GM21619 (cell line): Measurements from ENCODE around the gene PDZD4.
"Not testable (repeated sequence)": the region's sequence is repeated elsewhere in the genome, so short reads cannot be mapped to it uniquely, and the experiment has no call there.

ENCODE experiments used
- ATAC-seq: cut with Tn5 transposase; IDR thresholded peaks from one replicate; pipeline ENCODE4 v1.9.1; 2021; ENCODE audit not compliant: unreplicated experiment

Gene PDZD4

DNA sequence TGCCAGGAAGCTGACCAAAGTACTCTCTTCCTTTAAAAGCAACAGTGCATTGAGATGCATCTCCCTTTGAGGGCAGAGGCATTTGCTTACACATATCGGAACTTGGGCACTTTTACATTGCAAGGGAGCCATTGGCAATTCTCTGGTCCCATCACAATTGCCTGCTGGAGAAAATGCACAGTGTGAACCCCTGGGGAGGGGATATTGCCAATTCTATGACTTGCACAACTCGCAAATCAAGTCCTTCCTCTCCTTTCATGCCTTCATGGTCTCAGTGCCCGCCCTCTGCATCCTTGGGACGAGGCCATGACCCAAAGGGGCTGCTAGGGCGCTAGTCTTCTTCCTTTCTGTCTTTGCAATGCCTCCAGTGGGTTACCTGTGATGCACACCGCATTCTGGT, 14.9 kb upstream of the PDZD4 start:
- ATAC-seq: no peak

DNA sequence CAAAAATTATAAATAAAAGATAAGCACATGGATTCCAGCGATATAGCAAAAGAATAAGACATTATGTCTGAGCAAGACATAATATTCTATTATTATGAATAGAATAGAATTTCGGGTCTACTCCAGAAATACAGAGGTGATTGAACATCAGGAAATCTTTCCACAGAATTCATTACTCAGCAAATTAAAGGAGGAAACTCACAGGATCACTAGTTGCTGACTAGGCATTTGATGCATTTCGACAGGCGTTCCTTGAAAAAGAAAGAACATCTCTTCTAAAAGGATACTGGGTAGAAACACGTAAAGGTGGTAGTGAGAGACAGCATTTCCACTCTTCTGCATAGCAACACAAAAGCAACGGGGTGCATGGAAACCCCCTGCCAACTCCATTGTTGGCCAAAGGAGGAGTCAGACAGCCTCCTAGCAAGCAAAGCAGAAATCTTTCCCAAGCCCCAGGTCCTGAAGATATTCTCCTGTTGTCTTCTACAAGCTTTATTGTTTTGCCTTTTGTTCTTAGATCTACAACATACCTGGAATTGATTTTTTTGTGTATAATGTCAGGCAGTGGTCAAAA, 14.3 kb upstream of the PDZD4 start:
- ATAC-seq: no peak

GRCh38 chrX:153836921-153837320, 6.6 kb upstream of the PDZD4 start:
- no peak for ATAC-seq

- no peak for ATAC-seq
Observed at GRCh38 chrX:153832728-153833127, 2.4 kb upstream of the PDZD4 start.

GRCh38 chrX:153831429-153832150, 1.2 kb upstream of the PDZD4 start:
- no peak for ATAC-seq

DNA sequence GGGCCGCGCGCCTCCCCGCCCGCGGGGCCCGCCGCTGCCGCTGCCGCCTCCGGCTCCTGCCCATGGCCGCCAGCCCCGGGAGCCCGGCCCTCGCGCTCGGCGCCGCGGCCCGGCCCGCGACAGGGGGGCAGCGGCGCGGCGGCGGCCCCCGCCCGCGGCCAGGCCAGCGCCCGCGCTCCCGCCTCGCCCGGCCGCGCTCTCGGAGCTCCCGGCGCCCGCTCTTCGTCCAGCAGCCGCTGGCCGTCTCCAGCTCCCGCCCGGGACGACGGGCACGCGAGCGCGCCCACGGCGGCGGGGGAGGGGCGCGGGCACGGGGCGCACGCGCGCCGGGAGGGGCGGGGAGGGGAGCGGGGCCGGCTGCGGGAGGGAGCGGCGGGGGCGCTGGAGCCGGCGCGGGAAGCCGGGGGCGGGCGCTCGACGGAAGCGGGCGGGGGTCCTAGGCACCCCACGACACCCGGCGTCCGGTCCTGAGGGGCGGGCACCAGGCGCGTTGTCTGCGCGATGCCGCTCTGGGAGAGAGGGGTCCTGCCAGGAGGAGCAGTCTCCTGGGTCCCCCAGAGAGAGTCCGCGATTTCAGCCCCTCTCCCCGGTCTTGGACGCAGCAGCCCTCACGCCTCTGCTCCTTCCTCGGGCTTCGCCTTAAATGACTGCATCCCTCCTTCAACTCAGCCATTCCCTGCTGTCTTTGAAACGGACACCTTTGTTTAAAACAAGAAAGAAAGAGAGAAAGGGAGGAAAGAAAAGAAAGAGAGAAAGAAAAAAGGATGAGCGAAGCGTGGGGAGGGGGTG, 490 bp upstream of the PDZD4 start:
- no peak for ATAC-seq

DNA sequence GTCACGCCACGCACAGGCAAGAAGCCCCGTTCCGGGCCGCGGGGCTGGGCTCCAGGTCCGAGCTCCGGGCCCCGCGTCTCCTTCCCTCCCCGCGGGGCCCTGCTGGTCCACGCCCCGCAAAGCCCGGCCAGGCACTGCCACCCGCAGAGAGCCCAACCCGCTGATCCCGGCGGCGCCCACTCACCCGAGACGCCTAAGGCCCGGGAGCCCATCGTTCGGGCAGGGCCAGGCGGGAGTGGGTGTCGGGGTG, 870 bp downstream of the PDZD4 start:
- ATAC-seq: no peak

DNA sequence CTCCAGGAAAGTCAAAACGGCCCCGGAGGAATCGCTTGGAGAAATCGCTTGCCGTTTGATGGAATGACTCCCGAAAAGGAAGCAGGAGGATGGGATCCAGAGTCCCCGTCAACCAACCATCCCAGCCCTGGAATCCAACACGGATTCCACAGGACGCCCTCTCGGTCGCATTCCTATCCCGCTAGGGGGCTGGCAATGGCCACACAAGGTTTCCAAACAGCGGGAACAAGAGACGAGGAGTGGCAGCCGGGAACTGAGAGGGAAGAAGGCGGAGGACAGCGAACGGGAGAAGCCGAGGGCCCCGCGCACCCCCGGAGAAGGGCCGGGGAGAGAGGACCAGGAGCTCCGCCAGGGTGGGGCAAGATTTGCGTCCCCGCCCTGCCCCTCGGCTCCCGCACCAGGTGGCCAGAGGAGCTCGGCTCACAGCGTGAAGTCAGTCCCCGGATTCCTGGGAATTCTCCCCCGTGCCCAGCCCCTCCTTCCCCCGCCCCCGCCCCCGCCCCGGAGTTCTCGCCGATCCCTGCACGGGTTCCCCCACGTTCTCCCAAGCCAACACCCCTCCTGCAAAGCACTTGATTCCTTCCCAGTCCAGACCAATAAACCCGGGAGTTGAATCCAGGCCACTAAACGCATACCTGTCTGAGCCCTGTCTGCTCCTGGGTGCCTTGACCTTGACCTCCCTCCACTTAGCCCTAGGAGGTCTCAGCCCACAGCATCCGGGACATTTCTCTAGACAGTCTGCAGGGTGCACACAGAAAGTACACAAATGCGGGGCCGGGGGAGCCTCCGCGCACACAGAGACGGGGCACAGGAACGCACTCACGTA, 1.4 kb downstream of the PDZD4 start:
- no peak for ATAC-seq

DNA sequence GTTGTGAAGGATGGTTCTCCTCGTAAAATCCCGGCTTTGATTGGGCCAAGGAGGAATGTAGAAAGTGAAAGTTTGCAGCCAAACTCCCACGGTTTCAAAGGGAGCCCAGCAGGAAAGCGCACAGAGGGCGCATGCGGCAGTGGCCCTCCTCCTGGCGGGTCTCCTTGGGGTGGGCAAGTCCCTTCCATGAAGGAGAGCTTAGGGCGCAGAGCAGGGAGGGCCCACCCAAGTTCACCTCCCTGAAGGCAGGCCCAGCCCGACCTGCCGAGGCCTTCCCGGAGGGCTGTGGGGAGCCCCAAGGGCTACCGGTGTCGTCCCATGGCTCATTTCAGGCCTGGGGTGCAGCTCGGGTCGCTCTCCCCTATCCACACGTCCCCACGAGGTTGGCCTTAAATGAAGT, 2.0 kb downstream of the PDZD4 start:
- no peak for ATAC-seq

DNA sequence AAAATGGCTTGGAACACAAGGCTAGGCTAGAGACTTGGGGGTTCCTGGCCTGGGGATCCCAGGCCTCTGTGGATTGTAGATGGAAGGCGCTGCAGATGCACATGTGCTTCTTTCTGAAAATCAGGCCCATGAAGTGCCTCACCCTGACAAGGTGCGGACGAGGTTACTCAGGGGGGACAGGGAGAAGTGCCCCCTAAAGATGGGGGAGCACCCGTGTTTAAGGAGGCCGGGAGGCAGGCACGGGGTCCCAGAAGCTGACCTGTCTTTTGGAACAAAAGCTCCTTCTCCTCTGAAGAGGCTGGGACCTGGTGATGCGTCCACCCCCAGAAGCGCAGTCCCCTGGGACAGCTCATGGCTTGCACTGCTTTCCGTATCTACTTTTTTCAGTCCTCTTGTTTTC, 2.4 kb downstream of the PDZD4 start:
- no peak for ATAC-seq

- no peak for ATAC-seq
Observed at GRCh38 chrX:153827016-153827415, 3.3 kb downstream of the PDZD4 start.

GRCh38 chrX:153825042-153825441, 5.3 kb downstream of the PDZD4 start:
- no peak for ATAC-seq

DNA sequence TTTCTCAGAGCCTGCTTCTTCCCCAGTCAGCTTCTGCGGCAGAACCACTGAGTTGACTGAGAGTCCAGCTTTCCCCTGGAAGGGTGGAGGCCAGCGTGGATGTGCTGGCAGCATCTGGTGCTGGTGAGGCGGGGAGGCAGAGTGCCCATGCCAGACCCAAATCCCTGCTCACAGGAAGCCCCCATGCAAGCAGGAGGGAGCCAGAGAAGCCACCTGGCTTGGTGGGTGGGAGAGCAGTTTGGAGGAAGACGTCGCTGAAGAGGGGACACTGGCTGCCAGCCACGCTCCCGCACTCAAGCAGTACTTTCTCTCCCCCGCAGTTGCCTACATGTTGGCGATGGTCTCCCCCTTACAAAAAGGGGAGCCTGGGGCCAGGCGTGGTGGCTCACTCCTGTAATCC, 6.0 kb downstream of the PDZD4 start:
- ATAC-seq: no peak

GRCh38 chrX:153821066-153821465, 9.3 kb downstream of the PDZD4 start:
- ATAC-seq: no peak

GRCh38 chrX:153820601-153821000, 9.7 kb downstream of the PDZD4 start:
- no peak for ATAC-seq

GRCh38 chrX:153819384-153820040, 10.8 kb downstream of the PDZD4 start:
- no peak for ATAC-seq

- no peak for ATAC-seq
Observed at GRCh38 chrX:153818571-153819383, 11.6 kb downstream of the PDZD4 start.

- not testable (repeated sequence) for ATAC-seq
Observed at GRCh38 chrX:153818064-153818463, 12.3 kb downstream of the PDZD4 start.

DNA sequence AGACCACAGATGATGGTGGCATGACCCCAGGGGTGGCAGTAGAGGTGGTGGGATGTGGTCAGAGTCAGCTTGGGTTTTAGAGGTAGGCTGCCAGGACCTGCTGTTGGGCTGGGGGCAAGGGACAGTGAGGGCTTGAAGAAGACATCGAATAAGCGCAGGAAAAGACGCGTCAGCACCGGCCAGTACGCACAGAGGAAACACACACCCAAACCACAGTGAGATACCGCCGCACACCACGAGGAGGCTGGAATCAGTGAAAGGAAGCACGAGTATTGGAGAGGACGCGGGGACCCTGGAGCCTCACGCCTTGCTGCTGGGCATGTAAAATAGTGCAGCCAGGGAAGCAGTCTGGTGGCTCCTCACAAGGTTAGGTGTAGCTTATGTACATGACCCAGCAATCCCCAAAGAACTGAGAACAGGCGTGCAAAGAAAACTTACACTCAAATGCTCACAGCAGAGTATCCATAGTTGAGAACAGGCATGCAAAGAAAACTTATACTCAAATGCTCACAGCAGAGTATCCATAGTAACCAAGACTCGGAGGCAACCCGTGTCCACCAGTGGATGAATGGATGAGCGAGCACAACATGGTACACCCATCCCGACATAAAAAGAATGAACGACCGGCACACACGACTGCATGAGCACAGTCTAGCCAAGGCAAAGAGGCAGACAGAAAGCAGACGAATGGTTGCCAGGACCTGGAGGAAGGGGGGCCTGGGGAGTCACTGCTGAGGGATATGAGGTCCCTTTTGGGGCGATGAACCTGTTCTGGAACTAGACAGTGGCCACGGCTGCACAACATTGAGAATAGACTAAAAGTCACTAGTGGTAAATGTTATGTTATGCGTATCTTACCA, 13.3 kb downstream of the PDZD4 start:
- ATAC-seq: no peak
